HG02943 (cell line): ENCODE results near the gene NLE1.
"Not testable (repeated sequence)": the region's sequence is repeated elsewhere in the genome, so short reads cannot be mapped to it uniquely, and the experiment has no call there.

Experiments
- ATAC-seq: cut with Tn5 transposase; IDR thresholded peaks from one replicate; pipeline ENCODE4 v1.9.1; 2021; ENCODE audit warnings: mild to moderate bottlenecking, low read depth, moderate library complexity; ENCODE audit not compliant: unreplicated experiment

Gene NLE1

DNA sequence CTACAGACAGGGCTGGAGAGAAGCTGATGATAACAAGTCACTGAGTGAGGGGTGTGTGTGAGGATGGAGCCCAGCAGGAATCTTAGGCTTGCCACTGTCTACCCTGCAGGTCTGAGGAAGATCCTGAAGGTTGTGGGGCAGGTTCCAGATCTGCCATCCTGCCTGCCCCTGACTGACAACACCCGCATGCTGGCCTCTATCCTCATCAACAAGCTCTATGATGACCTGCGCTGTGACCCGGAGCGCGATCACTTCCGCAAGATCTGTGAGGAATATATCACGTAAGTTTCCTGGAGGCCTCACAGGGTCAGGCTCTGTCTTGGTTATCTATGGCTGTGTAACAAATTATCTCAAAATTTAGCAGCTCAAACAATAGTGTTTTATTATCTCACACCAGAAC is 21.8 kb upstream of the NLE1 start:
- ATAC-seq, result no peak

- no peak for ATAC-seq
Measured at GRCh38 chr17:35162755-35163154, 20.7 kb upstream of the NLE1 start.

DNA sequence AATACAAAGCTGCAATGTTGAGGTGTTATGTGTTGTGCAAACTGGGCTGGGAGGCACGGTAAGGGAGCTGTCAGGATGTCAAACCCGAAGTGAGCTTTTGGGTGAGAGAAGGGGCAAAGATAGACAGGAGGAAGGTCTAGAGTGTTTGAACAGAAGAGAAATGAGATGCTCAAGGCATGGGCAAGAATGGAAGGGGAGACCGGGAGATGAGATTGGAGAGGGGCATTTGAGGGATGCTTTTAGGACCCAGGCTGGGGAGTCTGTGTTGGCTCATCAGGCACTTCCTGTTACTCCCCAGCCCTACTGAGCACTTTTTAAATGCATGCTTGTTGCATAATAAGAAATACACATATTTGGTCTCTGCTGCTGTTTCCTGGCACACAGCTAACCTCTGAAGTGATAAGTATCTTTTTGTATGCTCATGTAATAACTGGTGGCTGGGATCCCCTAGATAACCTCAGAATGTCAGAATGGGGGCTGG is 19.2 kb upstream of the NLE1 start:
- no peak for ATAC-seq

- ATAC-seq, result no peak
Measured at GRCh38 chr17:35160354-35161201, 18.5 kb upstream of the NLE1 start.

DNA sequence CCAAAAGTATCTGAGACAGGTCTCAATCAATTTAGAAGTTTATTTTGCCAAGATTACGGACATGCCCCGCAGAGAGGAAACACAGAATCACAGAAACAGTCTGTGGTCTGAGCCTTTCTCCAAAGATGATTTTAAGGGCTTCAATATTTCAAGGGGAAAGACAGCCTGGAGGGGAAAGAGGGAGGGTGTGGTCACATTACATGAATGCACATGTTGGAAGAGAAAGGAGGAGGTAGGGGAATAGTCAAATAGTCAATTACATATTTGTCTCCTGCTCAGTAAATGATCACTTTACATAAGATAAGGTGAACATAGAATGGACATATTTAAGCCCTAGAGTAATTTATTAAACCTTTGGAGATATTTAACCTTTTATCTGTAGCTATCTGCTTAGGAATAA is 17.8 kb upstream of the NLE1 start:
- ATAC-seq, result no peak

DNA sequence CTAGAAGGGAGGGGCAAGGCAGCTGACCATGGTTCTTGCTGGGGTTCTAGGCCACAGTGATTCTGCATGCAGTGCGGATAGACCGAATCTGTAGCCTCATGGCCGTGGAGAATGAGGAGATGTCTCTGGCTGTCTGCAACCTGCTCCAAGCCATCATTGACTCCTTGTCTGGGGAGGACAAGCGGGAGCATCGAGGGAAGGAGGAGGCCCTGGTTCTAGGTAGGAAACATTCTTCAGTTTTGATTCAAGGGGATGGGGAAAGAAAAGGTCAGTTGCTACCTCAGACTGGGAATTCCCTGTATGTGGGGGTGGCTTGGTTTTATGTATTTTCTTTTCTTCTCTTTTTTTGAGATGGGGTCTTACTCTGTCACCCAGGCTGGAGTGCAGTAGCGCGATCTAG is 13.1 kb upstream of the NLE1 start:
- no peak for ATAC-seq

GRCh38 chr17:35154196-35155165 is 12.4 kb upstream of the NLE1 start:
- no peak for ATAC-seq

DNA sequence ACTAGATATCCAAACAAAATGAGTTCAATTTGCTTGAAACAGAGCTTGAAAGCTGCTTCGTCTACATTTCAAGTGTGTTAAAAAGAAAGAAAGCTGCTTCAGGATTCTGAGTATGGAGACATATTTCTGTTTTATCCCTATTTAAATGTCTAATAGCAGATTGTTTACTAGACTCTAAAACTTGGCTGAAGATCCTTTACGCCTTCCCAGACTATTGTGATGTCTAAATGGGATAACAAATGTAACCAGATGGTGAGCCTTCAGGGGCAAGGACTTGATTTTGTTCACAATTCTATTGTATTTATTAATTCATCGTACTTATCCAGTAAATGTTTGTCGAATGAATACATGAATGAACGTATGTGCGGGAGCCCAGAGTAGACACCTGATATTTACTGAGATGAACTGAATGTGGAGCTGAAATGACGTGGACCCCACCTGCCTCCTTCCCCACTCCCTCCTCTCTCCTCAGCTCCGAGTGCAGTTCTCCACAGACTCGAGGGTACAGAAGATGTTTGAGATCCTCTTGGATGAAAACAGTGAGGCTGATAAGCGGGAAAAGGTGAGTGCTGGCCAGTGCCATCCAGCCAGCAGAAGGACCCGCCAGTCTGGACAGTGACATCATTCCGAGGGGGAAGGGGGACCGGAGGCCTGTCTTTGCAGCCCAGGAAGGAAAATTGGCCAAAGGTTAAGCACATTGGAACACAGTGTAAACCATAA is 10.5 kb upstream of the NLE1 start:
- no peak for ATAC-seq

- not testable (repeated sequence) for ATAC-seq
Measured at GRCh38 chr17:35151080-35151479, 9.0 kb upstream of the NLE1 start.

- no peak for ATAC-seq
Measured at GRCh38 chr17:35149941-35150340, 7.8 kb upstream of the NLE1 start.

- ATAC-seq, result no peak
Measured at GRCh38 chr17:35148144-35148543, 6.0 kb upstream of the NLE1 start.

DNA sequence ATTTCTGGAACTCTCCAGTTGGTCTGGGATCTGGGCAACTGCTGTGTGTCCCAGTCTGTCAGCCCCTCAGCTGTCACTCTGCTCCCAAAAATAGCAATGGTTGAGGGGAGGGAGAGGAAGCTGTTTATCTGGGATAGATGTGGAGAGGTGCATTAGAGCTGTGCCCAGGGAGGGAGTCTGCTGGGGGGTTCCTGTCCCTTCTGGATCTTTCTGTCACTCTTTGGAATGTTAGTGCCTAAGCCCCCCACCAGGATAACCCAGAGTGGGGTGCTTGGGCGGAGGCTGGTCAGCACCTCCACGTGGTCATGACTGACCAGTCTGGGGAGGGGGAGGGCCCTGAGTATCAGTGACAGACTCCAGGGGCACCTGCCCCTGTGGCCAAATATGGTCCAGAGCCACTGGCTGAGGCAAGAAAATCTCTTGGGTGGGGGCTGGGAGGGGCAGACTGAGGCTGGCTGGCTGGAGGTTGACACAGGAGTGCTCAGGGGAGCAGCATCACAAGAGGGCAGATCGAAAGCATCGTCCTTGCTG is 5.3 kb upstream of the NLE1 start, which contains the start of gene UNC45B:
Gene UNC45B (plus strand): TSS at position 443 of the 531 bp plus-strand sequence. CDS start 447 bp downstream, outside the sequence.
- ATAC-seq, result no peak

DNA sequence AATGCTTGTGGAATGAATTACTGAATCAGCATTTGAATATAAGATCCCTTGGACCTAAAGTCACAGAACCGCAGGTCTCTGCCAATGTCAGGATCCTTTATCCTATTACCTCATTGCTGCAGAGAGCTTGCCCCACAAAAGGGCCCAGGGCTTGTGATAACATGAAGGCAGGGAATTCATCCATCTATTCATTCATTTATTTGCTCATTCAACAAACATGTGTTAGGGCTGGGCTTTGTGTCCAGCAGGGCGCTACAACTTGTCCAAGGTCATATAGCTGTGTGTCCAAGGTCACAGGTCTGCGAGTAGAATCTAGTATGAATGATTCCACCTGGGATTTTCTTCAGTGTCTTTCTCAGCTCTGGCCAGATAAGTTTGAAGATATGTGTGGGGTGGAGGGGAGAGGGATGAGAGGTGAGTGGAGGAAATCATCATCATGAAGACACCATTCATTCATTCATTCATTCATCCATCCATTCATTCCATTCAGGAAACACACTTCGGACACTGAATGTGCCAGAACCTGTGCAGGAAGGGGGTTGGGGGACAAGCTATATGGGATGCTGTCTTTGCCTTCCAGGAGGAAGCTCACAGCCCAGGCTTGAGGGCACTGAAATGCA is 4.2 kb upstream of the NLE1 start:
- no peak for ATAC-seq

- ATAC-seq, result no peak
Measured at GRCh38 chr17:35144840-35145239, 2.7 kb upstream of the NLE1 start.

GRCh38 chr17:35142467-35142796 is 329 bp upstream of the NLE1 start:
- no peak for ATAC-seq

GRCh38 chr17:35138218-35138617 is 3.9 kb downstream of the NLE1 start:
- ATAC-seq, result no peak

DNA sequence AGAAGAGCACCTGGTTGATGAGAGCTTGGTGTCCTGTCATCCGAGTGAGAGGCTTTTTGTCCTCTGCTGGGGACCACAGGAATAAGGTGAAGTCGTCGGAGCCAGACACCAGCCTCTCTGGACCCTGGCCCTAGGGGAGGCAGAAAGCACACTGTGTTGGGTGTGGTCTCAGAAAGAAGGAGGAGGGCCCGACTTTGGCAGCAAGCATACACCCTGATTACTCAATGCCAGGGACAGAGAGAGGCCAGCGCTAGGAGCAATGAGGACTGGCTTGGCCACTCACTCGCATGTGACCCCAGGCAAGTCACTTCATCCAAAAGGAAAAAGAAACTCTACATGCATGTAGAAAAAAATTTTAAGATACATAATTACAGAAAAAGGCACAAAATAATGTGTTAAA is 6.8 kb downstream of the NLE1 start:
- ATAC-seq, result no peak

DNA sequence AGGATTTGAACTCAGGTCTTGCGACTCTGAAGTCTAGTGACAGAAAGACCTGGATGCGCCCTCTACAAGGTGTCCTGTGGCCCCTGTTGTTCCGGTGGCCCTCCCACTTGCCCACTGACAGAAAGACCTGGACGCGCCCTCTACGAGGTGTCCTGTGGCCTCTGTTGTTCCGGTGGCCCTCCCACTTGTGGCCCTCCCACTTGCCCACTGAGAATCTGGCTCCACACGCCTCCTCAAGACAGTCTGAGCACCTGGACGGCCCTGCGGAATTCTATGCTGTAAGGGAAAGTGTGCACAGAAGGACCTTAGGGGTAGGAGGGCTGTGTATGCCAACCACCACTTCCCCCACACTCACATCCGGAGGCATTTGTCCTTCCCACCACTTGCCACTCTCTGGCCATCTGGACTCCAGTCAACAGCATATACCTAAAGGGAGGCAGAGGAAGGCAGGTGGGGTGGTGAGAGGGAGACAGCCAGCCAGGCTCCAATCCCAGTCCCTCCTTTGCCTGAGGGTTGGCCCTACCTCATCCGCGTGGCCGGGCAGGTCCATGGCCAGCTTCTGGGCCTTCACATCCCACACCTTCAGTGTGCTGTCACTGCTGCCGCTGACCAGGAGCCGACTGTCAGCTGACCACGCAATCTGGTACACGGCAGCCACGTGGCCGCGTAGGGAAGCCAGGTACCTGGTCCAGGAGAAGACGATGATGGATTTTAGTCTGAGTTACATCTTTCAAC is 9.1 kb downstream of the NLE1 start:
- no peak for ATAC-seq

DNA sequence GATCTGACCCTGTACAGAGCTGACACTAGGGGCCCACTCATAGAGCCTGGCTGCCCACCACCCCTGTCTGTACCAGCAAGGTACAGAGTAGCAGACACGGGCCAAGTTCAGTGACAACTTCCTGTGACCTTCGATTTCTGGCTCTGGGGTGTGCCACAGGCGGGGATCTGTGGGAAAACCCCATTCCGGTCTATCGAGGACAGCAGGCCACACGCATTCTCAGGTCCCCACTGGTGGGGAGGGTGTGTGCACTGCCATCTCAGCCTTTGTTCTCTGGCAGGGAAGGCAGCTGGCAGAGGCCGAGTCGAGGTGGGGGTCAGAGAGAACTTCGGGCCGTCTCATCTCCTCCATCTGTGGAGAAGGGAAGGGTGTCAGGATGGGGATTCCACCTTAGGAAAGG is 10.0 kb downstream of the NLE1 start:
- ATAC-seq, result no peak
